Stimulated activated CD4-positive, alpha-beta T cell treated with anti-CD3 and anti-CD28 coated beads, Interleukin-1b, Interleukin-23, amount 100 ng/mL, for 1 hour (primary cell): ENCODE data around the gene RALGDS.
"Not testable (repeated sequence)": the region's sequence is repeated elsewhere in the genome, so short reads cannot be mapped to it uniquely, and the experiment has no call there.

Experiments used
- DNase-seq, 2 donors: peaks; one replicate each; pipeline ENCODE4 v3.0.0-alpha.2; 2020; ENCODE audit warnings: low read depth in 2 of 2

The RALGDS gene

GRCh38 chr9:133067006-133067405 is 54.0 kb downstream of the RALGDS start:
- no peak for DNase-seq

GRCh38 chr9:133066181-133066983 is 54.7 kb downstream of the RALGDS start:
- no peak for DNase-seq

GRCh38 chr9:133065070-133065388 is 56.0 kb downstream of the RALGDS start:
- DNase-seq: no peak

- no peak for DNase-seq
These were observed 56.6 kb downstream of the RALGDS start for GRCh38 chr9:133064241-133065069.

- DNase-seq: no peak
These were observed 57.4 kb downstream of the RALGDS start for GRCh38 chr9:133063500-133064231.

GRCh38 chr9:133063159-133063499 is 57.9 kb downstream of the RALGDS start:
- DNase-seq: no peak

GRCh38 chr9:133062569-133062968 is 58.5 kb downstream of the RALGDS start:
- not testable (repeated sequence) for DNase-seq

GRCh38 chr9:133061764-133062145 is 59.3 kb downstream of the RALGDS start, which contains the start of gene CEL:
TSS of gene CEL (plus strand) at chr9:133061981. CDS start at chr9:133062003, 22 bp downstream.
- not testable (repeated sequence) for DNase-seq

- DNase-seq: not testable (repeated sequence)
These were observed 59.8 kb downstream of the RALGDS start for GRCh38 chr9:133061019-133061763.

- DNase-seq: no peak
These were observed 60.6 kb downstream of the RALGDS start for GRCh38 chr9:133060417-133060841.

- DNase-seq: no peak
These were observed 61.4 kb downstream of the RALGDS start for GRCh38 chr9:133059623-133060022.

- no peak for DNase-seq
These were observed 62.3 kb downstream of the RALGDS start for GRCh38 chr9:133058550-133059320.

GRCh38 chr9:133058071-133058470 is 63.0 kb downstream of the RALGDS start:
- DNase-seq: no peak

- DNase-seq: no peak
These were observed 63.5 kb downstream of the RALGDS start for GRCh38 chr9:133057553-133057952.

GRCh38 chr9:133057006-133057405 is 64.0 kb downstream of the RALGDS start:
- DNase-seq: no peak

GRCh38 chr9:133056533-133056932 is 64.5 kb downstream of the RALGDS start:
- DNase-seq: no peak

- DNase-seq: no peak
These were observed 65.1 kb downstream of the RALGDS start for GRCh38 chr9:133055788-133056420.

GRCh38 chr9:133054966-133055365 is 66.1 kb downstream of the RALGDS start:
- no peak for DNase-seq

GRCh38 chr9:133054194-133054890 is 66.7 kb downstream of the RALGDS start:
- no peak for DNase-seq
